ENCODE data around the gene KCNIP2.

Gene KCNIP2

GRCh38 chr10:101782811-101783735 lies 60.5 kb downstream of the KCNIP2 start, which contains the start of gene NPM3:
Gene NPM3 (minus strand): TSS chr10:101783446. CDS start chr10:101783390, 56 bp downstream.
- DNase-seq (ENCODE audit: insufficient read length, low spot score) (peak; percentile 92), FAIRE-seq (peak; percentile 67)
- TF ChIP-seq CTCF (IDR thresholded peaks at IDR 0.05; ENCODE audit: insufficient read depth, missing control alignments), result no peak

GRCh38 chr10:101781984-101782810 lies 61.4 kb downstream of the KCNIP2 start:
- no peak for DNase-seq (ENCODE audit: insufficient read length, low spot score)
- no peak for FAIRE-seq
- no peak for TF ChIP-seq CTCF (IDR thresholded peaks at IDR 0.05; ENCODE audit: insufficient read depth, missing control alignments)

- FAIRE-seq (no peak), DNase-seq (ENCODE audit: insufficient read length, low spot score) (no peak)
- TF ChIP-seq CTCF (IDR thresholded peaks at IDR 0.05; ENCODE audit: insufficient read depth, missing control alignments), result no peak
These were observed 62.0 kb downstream of the KCNIP2 start for GRCh38 chr10:101781655-101781983.

GRCh38 chr10:101780818-101781654 lies 62.6 kb downstream of the KCNIP2 start:
- FAIRE-seq, result no peak
- TF ChIP-seq CTCF (IDR thresholded peaks at IDR 0.05; ENCODE audit: insufficient read depth, missing control alignments), result peak; percentile 79
- DNase-seq (ENCODE audit: insufficient read length, low spot score), result peak; percentile 88

- no peak for TF ChIP-seq CTCF (IDR thresholded peaks at IDR 0.05; ENCODE audit: insufficient read depth, missing control alignments)
- DNase-seq (ENCODE audit: insufficient read length, low spot score) (no peak), FAIRE-seq (no peak)
These were observed 63.3 kb downstream of the KCNIP2 start for GRCh38 chr10:101780187-101780817.

- TF ChIP-seq CTCF (IDR thresholded peaks at IDR 0.05; ENCODE audit: insufficient read depth, missing control alignments), result peak; percentile 61
- DNase-seq (ENCODE audit: insufficient read length, low spot score) (peak; percentile 94), FAIRE-seq (no peak)
These were observed 63.9 kb downstream of the KCNIP2 start for GRCh38 chr10:101779544-101780186.

All from D721Med (cell line).